ENCODE measurements around the gene VEZF1. TPM values are rescaled to one million over a fixed set of nuclear protein-coding genes. Genes with fewer than 3 reads are reported as not detected.

VEZF1 gene
- total RNA-seq, 1 donor from 2014 or later = 77.2 TPM

- Histone ChIP-seq H3K9me3 (replicated peaks) (no peaks in the 10 kb centered on the region), H3K4me1 (no peaks in the 10 kb centered on the region), H3K27ac (replicated peaks) (no peak overlapping the region), H3K4me3 (no peak overlapping the region), H3K36me3 (no peaks in the 10 kb centered on the region), H3K27me3 (ENCODE audit: low read depth) (no peaks in the 10 kb centered on the region)
- DNase-seq = no peak
- TF ChIP-seq CTCF (IDR thresholded peaks at IDR 0.05; ENCODE audit: borderline replicate concordance) = no peak
- intact Hi-C loops (cut with micrococcal nuclease) = no loop called here
Observed at GRCh38 chr17:58019039-58019438, 31.0 kb upstream of the VEZF1 start.

- Histone ChIP-seq H3K27ac (replicated peaks) (no peak overlapping the region), H3K9me3 (replicated peaks) (no peaks in the 10 kb centered on the region), H3K4me1 (peaks cover 29% of the 10 kb centered on the region), H3K4me3 (no peak overlapping the region), H3K36me3 (peaks cover 9% of the 10 kb centered on the region), H3K27me3 (ENCODE audit: low read depth) (no peaks in the 10 kb centered on the region)
- TF ChIP-seq CTCF (IDR thresholded peaks at IDR 0.05; ENCODE audit: borderline replicate concordance) = no peak
- DNase-seq = no peak
- intact Hi-C loops (cut with micrococcal nuclease) = no loop called here
Observed at GRCh38 chr17:58010067-58010799, 22.2 kb upstream of the VEZF1 start.

- intact Hi-C loops (cut with micrococcal nuclease) = loop anchor here (10.0 kb wide), 1 partner anchor 107 kb away; no protein-coding TSS in a partner anchor
- peaks cover 31% of the 10 kb centered on the region for H3K36me3 ChIP-seq
- no peak for DNase-seq
- H3K9me3 ChIP-seq (replicated peaks) = no peaks in the 10 kb centered on the region
- peak overlapping the region; percentile 96 for H3K4me3 ChIP-seq
- H3K27ac ChIP-seq (replicated peaks) = peak overlapping the region; percentile 98
- H3K4me1 ChIP-seq = peaks cover 51% of the 10 kb centered on the region
- H3K27me3 ChIP-seq (ENCODE audit: low read depth) = no peaks in the 10 kb centered on the region
- TF ChIP-seq CTCF (IDR thresholded peaks at IDR 0.05; ENCODE audit: borderline replicate concordance) = no peak
Observed at GRCh38 chr17:58007781-58008706, 20.0 kb upstream of the VEZF1 start.

- H3K4me1 ChIP-seq = peaks cover 60% of the 10 kb centered on the region
- peaks cover 40% of the 10 kb centered on the region for H3K36me3 ChIP-seq
- peak; percentile 98 for DNase-seq
- H3K27me3 ChIP-seq (ENCODE audit: low read depth) = no peaks in the 10 kb centered on the region
- intact Hi-C loops (cut with micrococcal nuclease) = loop anchor here (10.0 kb wide), 1 partner anchor 108 kb away; no protein-coding TSS in a partner anchor
- H3K9me3 ChIP-seq (replicated peaks) = no peaks in the 10 kb centered on the region
- peak within 1 kb of the TSS; percentile 98 for H3K27ac ChIP-seq (replicated peaks)
- peak within 1 kb of the TSS; percentile 96 for H3K4me3 ChIP-seq
- no peak for TF ChIP-seq CTCF (IDR thresholded peaks at IDR 0.05; ENCODE audit: borderline replicate concordance)
Observed at GRCh38 chr17:58006924-58007780, 19.1 kb upstream of the VEZF1 start, which contains the start of gene SRSF1. TSS of gene SRSF1 (minus strand) at chr17:58007246. CDS start at chr17:58007137, 109 bp downstream.

- peaks cover 40% of the 10 kb centered on the region for H3K36me3 ChIP-seq
- no peaks in the 10 kb centered on the region for H3K27me3 ChIP-seq (ENCODE audit: low read depth)
- TF ChIP-seq CTCF (IDR thresholded peaks at IDR 0.05; ENCODE audit: borderline replicate concordance) = no peak
- DNase-seq = peak; percentile 75
- intact Hi-C loops (cut with micrococcal nuclease) = loop anchor here (10.0 kb wide), 1 partner anchor 108 kb away; no protein-coding TSS in a partner anchor
- peaks cover 66% of the 10 kb centered on the region for H3K4me1 ChIP-seq
- peak overlapping the region; percentile 98 for H3K27ac ChIP-seq (replicated peaks)
- H3K4me3 ChIP-seq = peak overlapping the region; percentile 96
- H3K9me3 ChIP-seq (replicated peaks) = no peaks in the 10 kb centered on the region
Observed at GRCh38 chr17:58006560-58006923, 18.5 kb upstream of the VEZF1 start.
